HG02870 (cell line): Measurements from ENCODE around the gene PTEN.
A peak's percentile ranks its signal among the peaks of the same experiment; 100 is the strongest.
"Not testable (repeated sequence)": the region's sequence is repeated elsewhere in the genome, so short reads cannot be mapped to it uniquely, and the experiment has no call there.

Source experiments
- ATAC-seq: cut with Tn5 transposase; IDR thresholded peaks from one replicate; pipeline ENCODE4 v1.9.1; 2021; ENCODE audit warnings: mild to moderate bottlenecking, moderate library complexity; ENCODE audit not compliant: unreplicated experiment

The PTEN gene

DNA sequence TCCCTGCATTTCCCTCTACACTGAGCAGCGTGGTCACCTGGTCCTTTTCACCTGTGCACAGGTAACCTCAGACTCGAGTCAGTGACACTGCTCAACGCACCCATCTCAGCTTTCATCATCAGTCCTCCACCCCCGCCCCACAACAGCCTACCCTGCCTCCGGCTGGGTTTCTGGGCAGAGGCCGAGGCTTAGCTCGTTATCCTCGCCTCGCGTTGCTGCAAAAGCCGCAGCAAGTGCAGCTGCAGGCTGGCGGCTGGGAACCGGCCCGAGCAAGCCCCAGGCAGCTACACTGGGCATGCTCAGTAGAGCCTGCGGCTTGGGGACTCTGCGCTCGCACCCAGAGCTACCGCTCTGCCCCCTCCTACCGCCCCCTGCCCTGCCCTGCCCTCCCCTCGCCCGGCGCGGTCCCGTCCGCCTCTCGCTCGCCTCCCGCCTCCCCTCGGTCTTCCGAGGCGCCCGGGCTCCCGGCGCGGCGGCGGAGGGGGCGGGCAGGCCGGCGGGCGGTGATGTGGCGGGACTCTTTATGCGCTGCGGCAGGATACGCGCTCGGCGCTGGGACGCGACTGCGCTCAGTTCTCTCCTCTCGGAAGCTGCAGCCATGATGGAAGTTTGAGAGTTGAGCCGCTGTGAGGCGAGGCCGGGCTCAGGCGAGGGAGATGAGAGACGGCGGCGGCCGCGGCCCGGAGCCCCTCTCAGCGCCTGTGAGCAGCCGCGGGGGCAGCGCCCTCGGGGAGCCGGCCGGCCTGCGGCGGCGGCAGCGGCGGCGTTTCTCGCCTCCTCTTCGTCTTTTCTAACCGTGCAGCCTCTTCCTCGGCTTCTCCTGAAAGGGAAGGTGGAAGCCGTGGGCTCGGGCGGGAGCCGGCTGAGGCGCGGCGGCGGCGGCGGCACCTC is at the start of gene PTEN, which contains the start of gene KLLN:
PTEN (plus strand) TSS at position 573 of the 891 bp plus-strand sequence. CDS start 845 bp downstream, outside the sequence.
KLLN (minus strand) TSS at position 481 of the 891 bp plus-strand sequence. CDS start 1,046 bp downstream, outside the sequence.
- peak; percentile 31 for ATAC-seq

DNA sequence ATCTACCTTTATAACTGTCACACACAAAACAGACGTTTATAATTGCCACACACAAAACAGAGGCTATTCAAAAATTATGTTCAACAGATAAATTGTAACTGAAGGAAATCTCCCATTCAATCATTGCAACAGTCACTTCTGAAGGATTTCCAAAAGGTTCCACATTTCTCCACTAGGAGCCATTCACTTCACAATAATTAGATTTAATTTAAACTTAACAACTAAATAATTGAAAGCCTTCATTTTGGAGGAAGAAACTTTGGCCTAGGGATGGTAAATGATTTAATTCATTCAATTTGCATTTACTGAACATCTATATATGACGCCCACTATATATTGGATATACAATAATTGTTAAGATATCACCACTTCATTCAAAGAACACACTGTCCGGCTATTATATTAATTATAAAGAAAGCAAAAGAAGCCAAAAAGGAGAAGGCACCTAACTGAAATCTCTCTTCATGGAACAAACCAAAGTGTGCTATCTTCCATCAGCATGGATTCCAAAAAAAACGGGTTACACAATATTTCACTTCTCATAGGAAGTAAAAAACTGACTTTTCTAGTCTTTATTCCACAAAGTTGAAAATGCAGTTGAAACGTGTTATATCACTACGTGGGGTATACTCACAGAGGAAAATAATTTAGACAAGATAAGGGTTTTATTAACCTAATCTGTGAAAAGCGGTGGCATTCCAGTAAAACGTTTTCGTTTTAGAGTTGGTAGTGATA is 47.1 kb upstream of the PTEN start:
- no peak for ATAC-seq

DNA sequence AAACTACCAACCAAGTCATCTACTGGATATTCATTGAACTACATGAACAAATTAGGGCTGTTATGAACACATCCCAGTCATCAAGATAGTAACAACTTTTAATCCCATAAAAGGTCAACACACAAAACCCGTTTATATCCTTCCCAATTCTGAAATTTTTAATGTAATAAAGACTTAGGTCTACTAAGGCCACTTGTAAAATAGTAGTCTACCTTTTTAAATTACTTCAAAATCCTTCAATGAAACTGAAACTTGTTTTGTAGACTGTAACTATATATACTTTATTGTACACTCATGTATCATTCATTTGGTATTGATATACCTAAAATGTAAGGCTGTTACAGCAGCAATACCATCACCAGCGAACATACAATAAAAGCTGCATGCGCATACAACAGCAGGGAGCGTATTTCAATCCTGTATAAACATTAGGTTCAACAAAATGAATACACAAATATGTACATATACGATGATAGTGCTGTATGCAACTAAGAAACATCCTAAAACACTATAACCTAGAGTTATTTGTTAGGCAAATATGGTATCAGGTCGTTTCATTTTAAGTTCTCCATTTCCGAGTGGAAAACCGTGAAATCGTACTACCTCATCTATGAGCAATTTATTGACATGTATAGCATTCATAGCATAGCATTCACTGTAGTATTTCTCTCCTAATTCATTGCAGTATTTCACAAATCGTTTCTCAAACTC is 46.4 kb upstream of the PTEN start:
- no peak for ATAC-seq

DNA sequence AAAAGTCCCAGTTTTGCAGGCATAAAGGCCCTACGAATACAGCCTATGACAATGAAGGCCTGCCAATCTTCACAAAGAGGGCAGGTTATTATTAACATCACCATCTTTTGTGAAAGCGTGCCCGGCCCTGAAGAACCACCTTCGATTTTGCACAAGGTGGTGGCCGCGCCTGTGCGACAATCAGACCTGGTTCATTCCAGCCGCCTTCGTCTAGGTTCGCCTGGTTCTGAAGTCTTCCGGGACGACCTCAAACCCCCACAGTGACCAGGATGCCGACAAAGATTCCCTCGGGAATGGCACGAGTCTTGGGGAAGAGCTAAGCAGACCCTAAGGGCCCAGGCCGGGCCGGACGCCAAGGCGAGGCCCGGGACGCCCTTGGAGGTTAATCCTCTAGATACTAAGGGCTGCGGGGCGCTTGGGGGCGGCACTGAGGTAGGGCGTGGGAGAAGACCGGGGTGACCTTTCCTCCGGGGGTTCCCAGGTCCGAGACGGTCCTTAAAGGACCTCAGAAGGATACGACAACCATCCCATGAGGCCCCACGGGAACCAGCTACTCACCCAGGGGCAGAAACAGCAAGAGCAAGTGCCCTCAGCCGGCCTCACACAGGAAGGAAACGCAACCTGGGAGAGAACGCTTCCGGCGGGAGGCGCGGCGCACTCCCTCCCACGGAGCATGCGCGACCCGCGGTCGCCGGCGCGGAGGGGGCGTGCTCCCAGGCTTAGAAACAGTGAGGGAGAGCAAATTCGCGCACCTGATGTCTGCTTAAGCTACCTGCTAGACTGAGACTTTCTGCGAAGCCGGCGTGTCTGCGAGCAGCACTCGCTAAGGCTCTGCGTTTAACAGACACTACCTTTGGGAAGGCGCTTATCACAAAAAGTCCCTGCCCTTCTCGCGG is 45.6 kb upstream of the PTEN start, which contains the start of gene ATAD1:
ATAD1 (minus strand) TSS at position 618 of the 896 bp plus-strand sequence. CDS start 3,627 bp downstream, outside the sequence.
- peak; percentile 78 for ATAC-seq

DNA sequence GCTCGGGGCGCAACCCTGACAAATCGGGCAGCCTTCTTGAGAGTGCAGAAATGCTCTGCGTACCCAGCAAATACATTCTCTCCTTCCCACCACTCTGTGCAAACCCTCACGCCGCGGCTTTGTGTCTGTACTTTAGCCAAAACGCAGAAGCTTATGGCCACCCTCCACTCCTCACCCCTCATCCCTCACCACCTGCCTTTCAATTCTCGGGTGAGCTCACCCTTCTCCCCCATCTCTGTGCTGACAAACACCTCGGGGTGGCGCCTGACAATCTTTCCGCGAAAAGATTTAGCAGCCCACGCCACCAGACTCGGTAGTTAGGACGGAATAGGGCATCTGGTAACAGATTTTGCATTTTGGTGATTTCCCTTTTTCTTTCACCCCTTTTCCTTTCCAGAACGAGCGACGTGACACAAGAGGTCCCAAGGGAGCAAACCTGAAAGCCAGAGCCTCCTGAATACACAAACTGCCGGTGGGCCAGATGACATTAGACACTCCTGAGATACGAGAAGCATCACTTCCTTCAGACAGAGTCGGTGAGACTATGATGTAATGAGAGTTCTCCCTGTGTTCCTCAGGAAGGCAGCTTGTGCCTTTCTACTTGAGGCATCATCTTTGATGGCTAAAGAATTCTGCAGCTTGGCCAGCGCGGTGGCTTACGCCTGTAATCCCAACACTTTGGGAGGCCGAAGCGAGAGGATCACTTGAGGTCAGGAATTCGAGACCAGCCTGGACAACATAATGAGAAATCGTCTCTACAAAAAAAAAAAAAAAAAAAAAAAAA is 44.7 kb upstream of the PTEN start:
- peak; percentile 46 for ATAC-seq

DNA sequence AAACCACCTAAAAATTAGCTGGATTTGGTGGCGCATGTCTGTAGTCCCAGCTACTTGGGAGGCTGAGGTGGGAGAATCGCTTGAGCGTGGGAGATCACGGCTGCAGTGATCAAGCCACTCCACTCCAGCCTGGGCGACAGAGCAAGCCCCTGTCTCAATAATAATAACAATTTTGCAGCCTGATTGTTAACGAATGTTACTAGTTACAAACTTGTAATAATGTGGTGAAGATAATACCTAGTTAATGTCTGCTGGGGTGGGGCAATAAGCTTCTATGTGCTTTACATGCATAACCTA is 44.2 kb upstream of the PTEN start:
- no peak for ATAC-seq

DNA sequence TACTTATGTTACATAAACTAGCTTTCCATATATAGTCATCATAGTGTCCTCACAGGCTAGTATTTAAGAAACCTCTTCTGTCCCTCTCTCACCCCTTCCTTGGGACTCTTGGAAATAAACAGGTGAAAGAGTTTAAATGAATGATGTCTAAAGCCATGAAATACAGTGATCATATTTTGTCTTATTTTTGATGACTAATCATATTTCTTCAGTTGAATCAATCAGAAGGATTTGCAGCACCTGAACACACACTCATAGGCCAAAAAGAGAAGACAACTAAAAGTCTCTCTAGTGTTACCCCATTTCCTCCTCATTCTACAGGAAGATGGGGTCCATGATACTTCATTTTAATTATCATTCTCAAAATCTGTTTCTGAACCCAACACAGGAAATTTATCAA is 36.8 kb upstream of the PTEN start:
- no peak for ATAC-seq

DNA sequence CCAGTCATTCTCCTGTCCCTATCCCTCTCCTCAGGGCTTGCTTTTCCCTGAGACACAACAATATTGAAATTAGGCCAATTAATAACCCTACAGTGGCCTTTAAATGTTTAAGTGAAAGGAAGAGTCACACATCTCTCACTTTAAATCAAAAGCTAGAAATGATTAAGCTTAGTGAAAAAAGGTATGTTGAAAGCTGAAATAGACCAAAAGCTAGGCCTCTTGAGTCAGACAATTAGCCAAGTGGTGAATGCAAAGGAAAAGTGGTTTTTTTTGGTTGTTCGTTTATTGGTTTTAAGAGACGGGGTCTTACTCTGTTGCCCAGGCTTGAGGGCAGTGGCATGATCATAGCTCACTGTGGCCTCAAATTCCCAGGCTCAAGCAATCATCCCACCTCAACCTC is 35.7 kb upstream of the PTEN start:
- ATAC-seq, result no peak

DNA sequence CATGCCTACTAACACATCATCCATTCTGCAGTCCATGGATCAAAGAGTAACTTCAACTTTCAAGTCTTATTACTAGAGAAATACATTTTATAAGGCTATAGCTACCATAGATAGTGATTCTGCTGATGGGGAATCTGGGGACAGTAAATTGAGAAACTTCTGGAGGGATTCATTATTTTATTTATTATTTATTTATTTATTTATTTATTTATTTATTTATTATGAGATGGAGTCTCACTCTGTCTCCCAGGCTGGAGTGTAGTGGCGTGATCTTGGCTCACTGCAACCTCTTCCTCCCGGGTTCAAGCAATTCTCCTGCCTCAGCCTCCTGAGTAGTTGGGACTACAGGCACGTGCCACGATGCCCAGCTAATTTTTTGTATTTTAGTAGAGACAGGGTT is 34.4 kb upstream of the PTEN start:
- ATAC-seq, result not testable (repeated sequence)

DNA sequence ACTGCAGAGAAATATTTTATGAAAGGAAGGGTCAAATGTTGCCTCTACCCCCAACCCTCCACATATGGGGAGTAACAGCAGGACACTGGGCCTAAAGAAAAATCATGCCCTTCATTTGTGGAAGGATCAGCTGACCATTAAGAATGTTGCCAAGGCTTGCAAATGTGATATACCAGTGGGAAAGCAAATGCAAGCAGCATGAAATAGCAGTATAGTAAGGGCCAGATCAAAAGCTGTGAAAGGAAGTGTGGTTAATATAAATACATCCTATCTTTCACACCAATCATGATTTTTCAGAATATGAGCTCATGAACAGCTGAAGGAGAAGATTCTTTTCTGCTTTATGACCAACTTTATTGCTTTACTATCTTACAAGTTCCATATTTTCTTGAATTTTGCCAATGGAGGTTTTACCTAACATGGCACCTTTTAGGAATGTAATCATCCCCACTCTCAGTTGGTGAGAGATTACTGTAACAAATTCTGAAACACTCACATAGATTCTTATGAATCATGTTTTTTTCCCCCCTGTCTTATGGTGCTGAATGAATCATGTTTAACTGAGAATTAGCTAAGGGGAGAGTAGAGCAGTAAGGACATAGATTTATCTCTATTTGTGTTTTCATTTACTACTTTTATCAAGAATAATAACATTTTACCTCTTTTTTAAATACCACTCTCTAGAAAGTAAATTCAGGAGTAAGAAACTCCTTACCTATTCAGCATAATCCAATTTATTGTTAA is 33.3 kb upstream of the PTEN start:
- no peak for ATAC-seq

DNA sequence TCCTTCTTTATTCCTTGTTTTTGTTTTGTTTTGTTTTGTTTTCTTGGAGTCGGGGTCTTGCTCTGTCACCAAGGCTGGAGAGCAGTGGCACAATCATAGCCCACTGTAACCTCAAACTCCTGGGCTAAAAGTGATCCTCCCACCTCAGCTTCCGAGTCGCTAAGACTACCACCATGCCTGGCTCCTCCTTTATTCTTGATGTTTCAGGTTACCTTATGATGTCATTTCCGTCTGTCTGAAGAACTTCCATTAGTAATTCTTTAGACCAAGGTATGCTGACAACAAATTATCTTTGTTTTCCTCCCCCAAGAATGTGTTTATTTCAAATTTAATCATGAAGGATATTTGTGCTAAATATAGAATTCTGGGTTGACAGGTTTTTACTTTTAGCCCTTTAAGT is 27.3 kb upstream of the PTEN start:
- ATAC-seq, result no peak

DNA sequence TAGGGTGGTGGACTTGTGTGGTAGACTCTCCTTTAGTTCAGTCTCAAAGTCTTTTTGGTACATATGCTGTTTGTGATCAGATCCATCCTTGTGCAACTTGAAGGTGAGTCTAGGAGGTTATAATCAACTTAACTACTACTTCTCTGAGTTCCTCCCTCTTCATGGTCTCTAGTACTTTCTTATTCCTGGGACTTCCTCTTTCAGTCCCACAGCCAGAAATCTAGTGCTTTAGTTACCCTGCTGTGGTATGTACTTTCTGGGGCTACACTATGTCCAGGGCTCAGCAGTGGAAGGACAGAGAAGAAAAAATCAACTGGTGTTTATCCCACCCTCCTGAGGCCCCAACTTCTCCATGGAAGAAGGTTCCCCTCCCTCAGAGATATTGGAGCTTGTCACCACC is 26.0 kb upstream of the PTEN start:
- ATAC-seq, result no peak

DNA sequence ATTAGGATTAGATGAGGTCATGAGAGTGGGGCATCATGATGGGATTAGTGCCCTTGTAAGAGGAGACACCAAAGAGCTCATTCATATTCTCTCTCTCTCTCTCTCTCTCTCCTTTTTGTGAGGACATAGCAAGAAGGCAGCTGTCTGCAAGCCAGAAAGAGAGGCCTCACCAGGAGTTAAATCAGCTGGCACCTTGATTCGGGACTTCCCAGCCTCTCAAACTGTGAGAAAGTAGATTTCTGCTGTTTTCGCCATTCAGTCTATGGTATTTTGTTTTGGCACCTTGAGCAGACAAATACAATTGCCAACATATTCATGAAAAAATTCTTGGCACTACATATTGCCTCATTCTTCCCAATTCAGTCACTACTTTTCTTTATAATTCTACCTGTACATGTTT is 24.8 kb upstream of the PTEN start:
- no peak for ATAC-seq

DNA sequence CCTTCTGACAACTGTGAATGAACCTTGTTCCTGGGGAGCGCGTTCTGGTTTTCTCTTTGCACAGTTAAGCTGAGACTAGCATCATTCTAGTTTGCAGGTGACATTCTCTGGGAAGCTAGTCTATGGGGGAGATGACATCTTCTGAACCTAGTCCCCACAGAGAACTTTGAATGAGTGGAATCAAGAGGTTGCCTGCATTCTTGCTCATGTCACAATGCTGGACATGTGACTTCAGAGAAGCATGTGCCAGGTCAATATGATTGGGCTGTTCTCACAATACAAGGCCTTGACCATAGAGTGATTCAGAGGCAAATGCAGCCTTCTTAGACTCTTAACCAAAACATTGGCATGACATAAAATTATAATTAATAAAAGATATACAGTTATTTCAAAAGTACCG is 22.2 kb upstream of the PTEN start:
- no peak for ATAC-seq

DNA sequence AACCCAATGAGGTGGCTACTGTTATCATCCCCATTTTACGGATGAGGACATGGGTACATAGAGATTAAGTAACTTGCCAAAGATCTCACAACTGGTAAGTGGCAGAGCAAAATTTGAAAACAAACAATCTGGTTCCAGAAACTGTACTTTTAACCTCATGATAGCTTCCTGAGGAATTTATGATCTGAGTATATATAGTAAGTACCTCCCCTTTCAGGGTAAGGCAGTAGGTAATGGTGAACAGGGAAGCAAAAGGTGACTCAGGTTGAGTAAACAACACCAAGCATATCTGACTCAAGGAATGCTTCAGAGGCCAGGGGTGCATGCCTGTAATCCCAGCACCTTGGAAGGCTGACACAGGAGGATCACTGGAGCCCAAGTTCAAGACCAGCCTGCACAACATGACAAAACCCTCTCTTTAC is 21.2 kb upstream of the PTEN start:
- no peak for ATAC-seq

DNA sequence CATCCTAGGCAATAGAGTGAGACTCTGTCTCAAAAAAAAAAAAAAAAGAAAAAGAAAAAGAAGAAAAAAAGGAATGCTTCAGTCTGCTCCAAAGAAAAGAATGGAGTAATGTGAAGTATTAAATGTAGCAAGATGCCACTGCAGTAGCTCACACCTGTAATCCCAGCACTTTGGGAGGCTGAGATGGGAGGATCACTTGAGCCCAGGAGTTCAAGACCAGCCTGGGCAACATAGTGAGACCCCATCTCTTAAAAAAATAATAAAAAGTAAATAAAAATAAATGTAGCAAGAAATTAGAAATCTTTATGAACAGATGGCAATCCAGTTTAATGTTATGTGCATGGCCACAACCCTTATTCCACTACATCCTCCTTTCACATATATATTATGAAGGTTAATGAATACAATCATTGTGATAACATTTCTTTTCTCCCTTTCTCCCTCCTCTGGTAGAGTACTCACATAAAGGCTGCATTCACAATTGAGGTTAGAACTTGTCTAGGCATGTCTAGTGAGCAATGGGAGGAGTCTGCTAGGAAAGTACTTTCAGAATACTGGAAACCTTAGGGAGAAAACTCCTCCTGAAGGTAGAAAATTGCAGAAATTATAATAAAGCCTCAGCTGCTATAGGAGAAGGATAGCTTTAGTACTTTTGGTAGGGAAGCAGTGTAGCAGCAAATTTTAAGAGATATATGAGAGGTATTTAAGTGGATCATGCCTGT is 20.5 kb upstream of the PTEN start:
- no peak for ATAC-seq

DNA sequence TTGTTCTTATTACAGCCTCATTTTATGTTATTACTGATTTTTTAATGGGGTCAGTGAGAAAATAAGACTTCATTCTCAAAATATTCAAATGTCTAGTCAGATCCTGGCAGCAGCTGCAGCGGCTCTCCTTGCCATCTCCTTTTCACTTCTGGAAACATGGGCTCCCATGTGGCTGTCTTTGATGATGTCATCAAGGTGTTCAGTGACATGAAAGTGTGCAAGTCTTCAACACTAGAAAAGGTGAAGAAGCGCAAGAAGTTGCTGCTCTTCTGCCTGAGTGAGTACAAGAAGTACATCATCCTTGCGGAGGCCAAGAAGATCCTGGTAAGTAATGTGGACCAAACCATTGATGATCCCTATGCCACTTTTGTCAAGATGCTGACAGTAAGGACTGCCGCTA is 19.7 kb upstream of the PTEN start:
- ATAC-seq, result no peak
